GM21619 (cell line): ENCODE results near the gene CDH4.

Experiments used
- ATAC-seq: cut with Tn5 transposase; IDR thresholded peaks from one replicate; pipeline ENCODE4 v1.9.1; 2021; ENCODE audit not compliant: unreplicated experiment

The CDH4 gene

DNA sequence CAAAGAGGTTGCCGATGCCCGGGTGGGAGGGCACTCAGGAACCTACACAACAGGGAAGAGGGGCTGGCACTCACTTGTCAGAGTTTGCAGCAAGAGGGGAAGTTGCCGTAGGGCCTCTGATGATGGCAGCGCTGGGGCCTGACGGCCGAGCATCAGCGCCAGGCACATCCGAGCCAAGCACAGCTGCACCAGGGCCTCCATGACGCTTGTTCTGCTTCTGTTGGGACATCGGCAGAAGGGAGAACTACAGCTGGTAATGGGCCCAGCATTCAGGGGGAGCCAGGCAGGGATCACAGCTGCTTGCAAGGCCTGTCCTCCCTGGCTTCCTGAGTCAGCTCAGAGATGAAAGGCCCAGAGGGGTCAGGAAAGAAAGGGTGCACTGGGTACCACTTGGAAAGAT is 367.7 kb downstream of the CDH4 start:
- ATAC-seq = no peak

DNA sequence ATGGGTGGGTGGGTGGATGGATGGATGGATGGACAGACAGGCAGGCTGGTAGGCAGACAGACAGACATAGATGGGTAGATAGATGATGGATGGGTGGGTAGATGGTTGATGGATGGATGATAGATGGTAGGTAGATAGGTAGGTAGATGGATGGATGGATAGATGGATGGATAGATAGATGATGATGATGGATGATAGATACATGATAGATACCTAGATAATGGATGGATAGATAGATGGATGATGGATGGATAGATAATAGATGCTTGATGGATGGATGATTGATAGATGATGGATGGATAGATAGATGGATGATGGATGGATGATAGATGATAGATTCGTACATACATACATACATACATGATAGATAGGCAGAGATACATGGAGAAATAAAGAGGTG is 368.1 kb downstream of the CDH4 start:
- no peak for ATAC-seq

DNA sequence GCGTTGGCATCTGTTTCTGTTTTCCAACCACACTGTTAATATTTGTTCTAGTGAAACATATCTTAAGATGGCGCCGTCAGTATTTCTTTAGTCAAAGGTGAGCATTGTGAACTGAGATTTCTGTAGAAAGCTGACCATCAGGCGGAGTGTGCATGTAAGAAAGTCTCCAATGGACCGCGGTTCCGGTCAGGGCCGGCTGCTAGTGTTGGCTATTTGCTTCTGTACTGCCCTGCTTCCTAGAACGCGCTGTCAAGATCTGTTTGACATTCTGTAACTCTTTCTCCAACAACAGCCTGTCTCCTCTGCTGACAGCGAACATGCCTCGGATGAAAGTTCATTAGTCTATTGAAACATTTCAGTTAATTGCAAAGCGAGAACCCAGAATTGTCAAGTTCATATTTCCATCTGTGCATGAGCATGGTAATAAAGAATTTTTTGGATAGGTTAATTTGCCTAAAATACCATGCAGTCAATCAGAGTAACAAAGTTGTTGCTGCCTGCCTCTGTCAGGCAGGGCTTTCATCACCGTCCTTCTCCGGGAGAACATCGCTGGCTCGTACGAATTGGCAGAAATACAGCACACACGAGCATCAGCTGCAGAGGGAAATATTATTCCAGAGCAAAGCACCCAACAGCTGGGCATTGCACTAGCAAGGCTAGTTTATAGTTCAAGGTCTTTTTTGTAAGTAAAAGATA is 369.1 kb downstream of the CDH4 start:
- ATAC-seq = no peak

DNA sequence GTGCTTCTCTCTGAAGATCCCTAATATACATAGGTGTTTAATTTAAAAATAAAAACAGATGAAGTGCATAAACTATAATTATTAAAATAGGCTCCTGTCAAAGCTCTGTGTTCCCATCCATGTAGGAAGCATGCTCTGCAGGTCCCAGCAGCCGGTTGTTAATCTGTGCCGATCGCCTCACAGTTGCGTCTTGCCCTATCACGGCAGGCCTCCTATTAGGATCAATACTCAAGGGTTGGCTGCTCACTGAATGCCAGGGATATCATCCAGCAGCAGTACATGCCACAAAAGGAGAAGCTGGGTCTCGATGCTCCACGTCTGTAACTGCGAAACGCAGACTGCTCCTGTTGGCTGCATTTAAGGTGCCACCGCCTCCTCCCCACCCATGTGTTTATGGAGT is 369.8 kb downstream of the CDH4 start:
- no peak for ATAC-seq

DNA sequence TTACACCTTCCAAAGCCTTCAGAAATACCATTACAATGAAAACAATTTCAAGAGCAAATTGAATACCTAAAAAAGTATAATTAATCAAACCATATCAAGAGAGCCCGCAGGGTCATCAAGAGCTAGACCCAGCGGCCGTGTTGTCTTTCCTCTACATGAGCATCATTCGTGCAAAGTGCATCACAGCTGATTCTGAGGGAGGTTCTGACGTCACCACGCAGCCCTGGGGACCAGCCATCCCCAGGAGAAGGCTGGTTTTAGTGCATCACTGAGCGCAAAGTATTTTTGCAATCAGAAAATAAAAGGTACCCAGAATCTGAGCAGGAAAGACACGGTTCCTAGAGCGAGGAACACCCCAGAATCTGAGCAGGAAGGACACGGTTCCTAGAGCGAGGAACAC is 371.4 kb downstream of the CDH4 start:
- ATAC-seq = no peak

DNA sequence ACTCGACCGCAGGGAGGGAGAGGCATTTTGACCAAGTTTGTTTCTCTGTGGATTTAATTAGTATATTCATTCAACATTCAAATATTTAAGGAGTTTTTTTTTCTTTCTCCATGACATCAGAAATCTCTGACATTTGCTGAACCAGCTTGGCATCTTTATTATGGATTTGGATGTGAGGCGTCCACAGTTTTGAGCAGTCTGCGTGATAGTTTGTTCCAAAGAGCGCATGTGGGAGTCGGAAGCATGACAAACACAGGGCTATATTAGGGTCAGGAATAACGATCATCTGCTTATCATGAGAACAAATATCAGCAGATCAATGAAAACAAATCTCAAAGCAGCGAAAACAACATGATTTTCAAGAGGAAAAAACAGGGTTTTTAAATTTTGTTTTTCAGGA is 373.2 kb downstream of the CDH4 start:
- ATAC-seq = no peak

DNA sequence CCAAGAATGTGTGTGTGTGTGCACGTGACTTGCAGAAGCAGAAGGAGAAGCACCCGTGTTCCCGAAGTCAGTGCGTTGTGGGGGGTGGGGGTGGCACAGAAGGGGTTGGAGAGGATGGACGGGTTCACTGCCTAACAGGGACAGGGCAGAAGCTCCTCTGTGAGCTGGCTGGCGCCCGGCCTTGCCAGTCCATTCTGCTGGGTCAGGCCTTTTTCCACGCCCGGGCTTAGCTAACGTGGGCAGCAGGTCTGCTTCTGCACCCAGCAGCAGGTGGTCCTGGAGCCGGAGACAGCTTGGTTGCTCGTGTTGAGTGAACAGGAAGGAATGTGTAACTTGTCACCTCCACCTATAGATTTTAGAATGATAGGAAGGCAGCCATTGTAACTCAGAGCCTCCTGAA is 374.4 kb downstream of the CDH4 start:
- no peak for ATAC-seq

DNA sequence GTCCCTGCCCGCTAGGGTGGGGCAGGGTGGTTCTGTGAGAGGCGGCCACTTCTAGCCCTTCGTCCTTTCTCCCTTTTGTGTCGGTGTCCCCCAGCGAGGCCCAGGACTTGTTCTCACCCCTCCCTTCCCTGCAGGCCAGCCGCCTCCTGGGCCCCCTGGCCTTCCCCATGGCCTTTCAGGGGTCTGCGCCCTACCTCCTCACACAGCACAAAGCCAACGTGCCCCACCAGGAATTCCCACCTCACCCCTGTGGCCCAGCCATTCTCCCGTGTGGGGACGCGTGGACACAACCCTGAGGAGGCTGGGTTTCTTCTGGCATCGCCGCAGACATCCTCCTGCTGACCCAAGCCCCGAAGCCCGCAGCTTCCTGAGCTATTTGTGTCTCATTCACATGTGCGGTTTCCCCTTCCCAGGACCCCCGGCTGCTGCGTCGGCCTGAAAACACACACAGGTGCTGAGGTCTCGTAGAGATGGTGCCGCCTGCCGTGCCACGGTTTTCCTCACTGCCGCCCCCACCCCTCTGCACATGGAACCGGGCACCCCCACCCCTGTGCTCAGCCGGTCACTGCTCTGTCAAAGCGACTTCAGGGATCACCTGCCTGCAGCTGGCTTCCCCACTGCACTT is 375.8 kb downstream of the CDH4 start:
- no peak for ATAC-seq

DNA sequence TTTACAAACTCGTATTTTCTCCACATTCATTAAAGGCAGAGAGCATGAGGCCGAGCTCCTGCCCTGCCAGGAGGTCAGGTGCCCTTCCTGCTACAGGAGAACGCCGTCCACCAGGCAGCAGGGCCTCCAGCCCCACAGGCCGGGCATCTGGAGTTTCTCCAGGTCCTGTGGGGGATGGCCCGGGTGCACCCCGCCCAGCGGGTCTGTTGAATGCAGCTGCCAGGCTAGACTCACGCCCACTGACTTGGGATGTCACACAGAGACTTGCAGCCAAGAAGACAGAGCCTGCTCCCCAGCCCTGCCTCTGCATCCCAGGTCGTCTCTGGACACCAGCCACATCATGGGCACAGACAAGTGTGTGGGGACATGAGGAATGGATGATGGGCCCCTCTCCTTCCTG is 376.4 kb downstream of the CDH4 start:
- ATAC-seq = no peak

DNA sequence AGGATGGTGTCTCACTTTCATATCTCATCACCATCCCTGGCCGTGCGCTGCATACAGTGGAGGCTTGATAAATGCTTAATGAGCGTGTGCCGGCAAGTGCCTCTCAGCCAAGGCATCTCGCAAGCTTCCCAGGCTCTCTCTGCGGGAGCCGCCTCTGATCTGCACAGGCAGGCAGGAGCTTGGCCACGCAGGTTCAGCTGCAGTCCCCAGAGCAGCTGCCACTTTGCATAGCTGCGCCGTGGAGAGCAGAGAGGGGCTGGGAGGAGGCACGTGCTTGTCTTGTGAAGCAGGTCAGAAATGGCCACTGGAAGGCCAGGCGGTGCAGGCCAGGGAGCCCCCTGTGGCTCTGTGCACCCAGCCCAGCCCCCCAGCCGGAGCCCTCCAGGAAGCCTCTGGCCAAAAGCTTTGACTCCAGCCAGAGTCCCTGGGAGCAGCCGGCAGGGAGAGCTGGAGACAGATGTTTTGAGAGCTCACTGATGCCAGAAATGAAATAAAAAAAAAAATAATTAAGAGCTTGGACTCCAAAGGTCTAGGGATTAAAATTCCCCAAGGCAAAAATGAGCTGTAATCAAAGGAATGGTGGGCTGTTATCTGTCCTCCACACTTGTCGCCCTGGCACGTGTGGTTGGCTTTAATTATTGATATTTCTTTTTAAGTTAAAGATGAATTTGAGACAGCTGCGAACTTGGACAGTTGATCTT is 377.0 kb downstream of the CDH4 start:
- ATAC-seq = no peak

DNA sequence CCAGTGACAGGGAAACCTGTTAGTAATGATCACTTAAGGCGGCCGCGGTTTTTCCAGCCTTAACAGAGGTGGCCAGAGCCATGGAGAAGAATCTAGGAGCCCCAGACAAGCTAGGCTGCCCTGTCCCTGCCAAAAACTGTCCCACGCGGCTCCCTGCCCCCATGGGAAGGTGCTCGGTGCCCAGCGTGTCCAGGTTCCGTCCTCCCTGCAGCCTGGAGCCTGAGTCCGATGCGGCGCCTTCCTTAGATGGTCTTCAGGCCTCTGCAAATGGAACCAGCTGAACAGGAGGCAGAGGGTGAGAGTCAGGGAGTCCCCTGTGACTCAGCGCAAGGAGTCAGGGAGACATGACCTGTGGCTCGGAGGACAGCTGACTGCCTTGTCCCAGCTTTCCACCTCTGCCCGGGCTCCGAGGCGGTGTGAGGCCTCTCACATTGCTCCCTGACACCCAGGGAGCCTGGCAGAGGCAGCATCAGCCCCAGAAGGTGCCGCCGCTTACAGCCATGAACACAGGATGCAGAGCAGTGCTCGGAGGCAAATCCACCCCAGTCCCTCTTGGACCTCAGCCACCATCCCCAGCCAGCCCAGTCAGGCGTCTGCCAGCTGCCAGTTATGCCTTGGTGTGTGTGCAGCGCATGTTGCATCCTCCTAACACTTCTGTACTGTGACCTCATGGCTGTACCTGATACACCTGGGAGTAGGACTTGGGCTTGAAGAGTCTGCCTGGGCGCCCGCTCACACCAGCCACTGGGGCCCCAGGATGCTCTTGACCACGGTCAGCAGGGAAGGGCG is 377.7 kb downstream of the CDH4 start:
- ATAC-seq = no peak

DNA sequence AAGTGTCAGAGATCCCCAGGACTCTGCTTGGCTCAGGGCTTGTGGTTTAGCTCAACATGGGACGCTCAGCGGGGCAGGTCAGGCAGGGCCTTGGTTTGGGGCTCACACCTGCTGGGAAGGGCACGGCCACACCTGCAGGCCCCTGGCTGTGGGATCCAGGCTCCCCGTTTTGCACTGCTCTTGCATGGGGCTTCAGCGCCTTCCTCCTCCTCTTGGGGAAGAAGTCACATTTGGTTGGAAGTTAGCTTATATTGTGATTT is 378.3 kb downstream of the CDH4 start:
- no peak for ATAC-seq

DNA sequence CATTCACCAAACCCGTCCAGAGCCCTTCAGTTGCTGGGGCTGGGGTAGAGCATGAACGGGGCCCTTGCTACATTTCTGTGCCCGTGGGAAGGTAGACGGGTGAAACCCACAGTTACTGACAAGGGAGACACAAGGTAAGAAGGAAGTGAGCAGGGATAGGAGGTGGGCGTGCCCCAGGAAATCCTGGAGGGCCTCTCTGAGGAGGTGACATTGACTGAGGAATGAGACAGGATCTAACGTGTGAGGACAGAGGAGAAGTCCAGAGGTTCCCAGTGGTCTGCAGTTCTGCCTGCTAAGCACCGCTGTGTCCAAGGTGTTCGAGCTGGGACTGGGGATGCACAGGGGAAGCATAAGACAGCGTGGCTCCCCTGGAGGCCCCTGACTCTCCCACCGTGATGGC is 378.8 kb downstream of the CDH4 start:
- ATAC-seq = no peak

DNA sequence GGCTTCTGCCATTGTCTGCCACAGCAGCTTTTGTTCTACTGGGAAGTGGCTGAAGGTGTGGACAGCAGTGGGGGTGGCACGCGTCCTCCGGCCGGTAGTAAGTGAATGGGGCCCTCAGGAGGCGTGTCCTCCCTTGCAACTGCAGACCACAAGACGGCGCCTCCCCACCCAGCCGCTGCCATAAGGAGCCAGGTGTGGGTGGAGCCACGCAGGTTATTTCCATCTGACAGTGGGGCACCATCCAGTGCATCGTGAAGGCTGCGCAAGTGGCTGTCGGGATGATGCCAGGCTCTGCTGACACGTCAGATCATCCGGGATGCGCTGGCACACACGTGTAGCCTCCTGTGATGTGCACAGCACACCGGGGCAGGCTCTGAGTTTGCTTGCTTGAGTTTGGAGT is 379.7 kb downstream of the CDH4 start:
- ATAC-seq = no peak

DNA sequence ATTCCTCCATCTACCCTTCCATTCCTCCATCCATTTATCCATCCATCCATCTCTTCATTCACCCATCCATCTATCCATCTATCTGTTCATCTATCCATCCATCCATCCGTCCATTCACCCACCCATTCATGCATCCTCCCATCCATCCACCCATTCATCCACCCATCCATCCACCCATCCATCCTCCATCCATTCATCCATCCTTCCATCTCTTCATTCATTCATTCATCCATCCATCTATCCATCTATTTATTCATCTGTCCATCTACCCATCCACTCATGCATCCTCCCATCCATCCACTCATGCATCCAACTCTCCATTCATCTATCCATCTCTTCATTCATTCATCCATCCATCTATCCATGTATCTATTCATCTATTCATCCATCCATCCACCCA is 380.9 kb downstream of the CDH4 start:
- ATAC-seq = no peak

DNA sequence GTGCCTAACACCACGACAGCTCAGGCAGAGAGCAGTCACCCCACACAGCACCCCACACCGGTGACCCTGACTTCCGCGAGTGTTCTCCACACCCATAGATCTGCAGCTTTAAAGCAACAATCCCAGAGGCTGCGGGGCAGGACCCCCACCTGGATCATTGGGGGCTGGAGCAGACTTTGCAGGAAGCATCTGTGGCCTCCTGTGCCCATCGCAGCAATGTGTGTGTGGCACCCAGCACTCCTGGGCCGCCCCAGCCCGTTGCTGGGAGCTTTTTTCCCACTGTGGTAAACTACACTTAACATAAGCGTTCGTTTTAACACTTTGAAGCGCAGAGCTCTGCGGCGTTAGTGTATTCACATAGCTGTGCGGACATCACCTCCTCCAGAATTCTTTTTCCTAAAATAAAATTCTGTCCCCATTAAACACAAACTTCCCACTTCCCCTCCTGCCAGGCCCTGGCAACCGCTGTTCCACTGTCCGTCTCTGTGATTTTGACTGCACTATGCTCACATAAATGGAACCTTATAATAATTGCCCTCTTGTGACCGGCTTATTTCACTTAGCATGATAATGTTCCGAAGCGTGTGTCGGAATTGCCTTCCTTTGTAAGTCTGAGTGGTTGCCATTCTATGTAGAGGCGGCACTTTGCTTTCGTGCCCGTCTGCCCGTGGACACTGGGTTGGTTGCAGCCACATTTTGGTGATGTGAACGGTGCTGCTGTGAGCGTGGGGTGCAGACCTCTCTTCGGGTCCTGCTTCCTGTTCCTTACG is 382.5 kb downstream of the CDH4 start:
- ATAC-seq = no peak

DNA sequence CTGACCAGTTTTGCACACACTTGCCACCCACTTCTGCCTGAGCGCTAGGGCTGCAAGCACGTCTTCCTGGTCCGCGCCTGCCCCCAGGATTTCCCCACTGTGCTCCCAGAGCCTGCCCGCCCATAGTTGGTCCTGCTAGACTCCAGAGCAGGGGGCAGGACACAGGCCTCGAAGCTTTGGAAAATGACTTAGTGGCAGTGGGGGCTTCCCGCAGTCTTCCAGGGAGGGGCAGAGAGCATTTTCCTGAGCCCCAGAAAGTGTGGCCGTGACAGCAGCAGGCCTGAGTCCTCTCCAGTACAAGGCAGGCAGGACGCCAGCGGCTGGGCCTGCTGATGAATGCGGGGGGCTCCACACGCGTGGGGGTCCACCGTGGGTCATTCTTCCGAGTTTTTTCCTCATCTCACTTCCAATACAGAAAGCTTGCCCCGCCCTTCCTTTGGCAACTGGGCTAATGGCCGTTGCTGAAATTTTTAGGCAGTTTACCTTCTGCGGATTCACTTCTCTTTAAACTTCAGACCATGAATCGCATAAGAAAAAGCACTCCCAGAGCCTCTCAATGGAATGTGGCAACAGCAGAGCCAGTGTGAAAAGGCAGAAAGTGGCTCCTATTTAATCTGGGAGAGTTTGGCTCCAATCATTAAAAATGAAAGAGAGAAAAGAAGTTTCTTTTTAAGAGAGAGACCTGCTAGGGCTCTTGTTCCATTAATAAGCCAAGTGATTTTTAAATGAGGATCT is 383.8 kb downstream of the CDH4 start:
- no peak for ATAC-seq

DNA sequence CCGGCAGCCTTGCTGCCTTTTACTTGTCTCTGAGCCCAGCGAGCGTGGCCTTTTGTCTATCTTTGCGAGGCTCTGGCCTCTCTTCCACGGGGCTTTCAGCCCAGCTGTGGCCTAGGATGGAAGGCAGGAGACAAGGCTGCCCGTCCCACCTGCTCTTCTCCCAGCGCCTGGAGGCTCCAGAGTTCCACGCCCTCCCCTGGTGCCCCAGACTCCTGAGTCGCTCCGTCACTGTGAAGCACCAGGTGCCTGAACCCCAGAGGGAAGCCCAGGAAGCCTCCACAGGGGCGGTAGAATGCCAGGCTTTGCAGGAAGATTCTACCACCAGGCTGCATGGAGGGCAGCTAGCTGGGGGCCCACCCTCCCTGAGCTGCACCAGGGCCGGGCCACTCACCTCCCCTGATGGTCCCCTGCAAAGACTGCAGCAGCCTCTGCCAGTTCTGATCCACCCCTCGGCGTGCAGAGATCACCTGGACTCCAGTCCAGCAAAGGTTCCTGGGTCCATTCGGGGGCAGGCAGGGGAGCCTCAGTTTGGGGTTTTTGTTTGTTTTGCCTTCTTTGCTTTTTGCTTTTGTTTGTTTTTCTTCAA is 384.6 kb downstream of the CDH4 start:
- ATAC-seq = no peak

DNA sequence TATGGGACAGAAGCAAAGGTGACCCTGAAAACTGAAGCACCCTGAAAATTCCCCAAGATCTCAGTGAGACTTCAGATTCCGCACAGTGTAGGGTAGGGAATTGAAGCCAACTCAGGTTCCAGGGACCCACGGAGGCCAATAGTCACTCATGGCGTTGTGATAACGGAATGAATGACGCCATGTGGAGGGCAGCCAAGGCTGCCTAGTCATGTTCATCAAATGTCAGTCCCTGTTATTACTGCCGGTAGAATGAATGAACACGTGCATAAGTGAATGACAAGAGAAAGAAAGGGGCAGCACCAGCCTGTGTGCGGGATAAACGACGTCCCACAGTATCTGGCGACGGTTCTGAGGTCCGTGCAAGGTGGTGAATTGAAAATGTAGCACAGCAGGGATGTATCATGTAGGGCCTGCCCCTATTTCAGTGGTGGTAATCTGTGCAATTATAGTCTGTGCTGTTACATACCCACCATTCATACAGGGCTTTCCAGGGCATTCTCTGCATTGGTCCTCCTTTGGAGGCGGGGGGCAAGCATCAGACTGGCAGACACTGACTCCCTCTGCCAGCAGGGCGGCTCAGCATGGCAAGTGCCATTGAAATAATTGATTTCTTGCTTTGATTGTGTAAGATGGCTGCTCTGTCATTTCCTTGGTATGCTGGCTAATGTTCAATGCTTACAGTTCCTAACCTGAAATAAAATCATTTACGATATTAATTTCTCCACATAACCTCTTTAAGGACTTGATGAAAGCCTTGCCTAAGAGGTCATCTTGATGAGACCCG is 386.9 kb downstream of the CDH4 start:
- ATAC-seq = no peak
